T-helper 9 cell (primary cell): ENCODE measurements around the gene SAMD8.
A peak's percentile ranks its signal among the peaks of the same experiment; 100 is the strongest.
"Not testable (repeated sequence)": the region's sequence is repeated elsewhere in the genome, so short reads cannot be mapped to it uniquely, and the experiment has no call there.

Source experiments
- DNase-seq: peaks from one replicate; pipeline ENCODE4 v3.0.0-alpha.2; 2020

The SAMD8 gene

GRCh38 chr10:75086278-75086934 is 25.1 kb upstream of the SAMD8 start:
- DNase-seq: no peak

- DNase-seq: no peak
Observed at GRCh38 chr10:75088640-75089039, 22.8 kb upstream of the SAMD8 start.

GRCh38 chr10:75089634-75090033 is 21.8 kb upstream of the SAMD8 start:
- no peak for DNase-seq

GRCh38 chr10:75091146-75091545 is 20.3 kb upstream of the SAMD8 start:
- DNase-seq: no peak

- DNase-seq: no peak
Observed at GRCh38 chr10:75094465-75094864, 17.0 kb upstream of the SAMD8 start.

- no peak for DNase-seq
Observed at GRCh38 chr10:75095631-75096030, 15.8 kb upstream of the SAMD8 start.

- DNase-seq: no peak
Observed at GRCh38 chr10:75096749-75097148, 14.7 kb upstream of the SAMD8 start.

- DNase-seq: no peak
Observed at GRCh38 chr10:75097666-75098285, 13.7 kb upstream of the SAMD8 start.

- DNase-seq: no peak
Observed at GRCh38 chr10:75098902-75099673, 12.4 kb upstream of the SAMD8 start.

- peak; percentile 85 for DNase-seq
Observed at GRCh38 chr10:75099952-75100763, 11.3 kb upstream of the SAMD8 start.

GRCh38 chr10:75100764-75101291 is 10.6 kb upstream of the SAMD8 start:
- no peak for DNase-seq

- no peak for DNase-seq
Observed at GRCh38 chr10:75101416-75102251, 9.8 kb upstream of the SAMD8 start.

GRCh38 chr10:75102830-75103673 is 8.4 kb upstream of the SAMD8 start:
- no peak for DNase-seq

- DNase-seq: no peak
Observed at GRCh38 chr10:75103881-75104686, 7.4 kb upstream of the SAMD8 start.

GRCh38 chr10:75104842-75105241 is 6.6 kb upstream of the SAMD8 start:
- DNase-seq: no peak

- DNase-seq: no peak
Observed at GRCh38 chr10:75105576-75106197, 5.8 kb upstream of the SAMD8 start.

- DNase-seq: no peak
Observed at GRCh38 chr10:75106242-75106641, 5.2 kb upstream of the SAMD8 start.

GRCh38 chr10:75106891-75107290 is 4.6 kb upstream of the SAMD8 start:
- not testable (repeated sequence) for DNase-seq
